CD14-positive monocyte (primary cell): Measurements from ENCODE around the gene SMG1. TPM values are rescaled to one million over a fixed set of nuclear protein-coding genes. Genes with fewer than 3 reads are reported as not detected.
"Not testable (repeated sequence)": the region's sequence is repeated elsewhere in the genome, so short reads cannot be mapped to it uniquely, and the experiment has no call there.

Experiments
- DNase-seq, 3 donors: peaks; one replicate each; pipeline ENCODE4 v3.0.0-alpha.2; 2011 to 2022
- H2AFZ ChIP-seq: 2 replicates; pipeline ENCODE4 v1.6.0; 2012; ENCODE audit warnings: mild to moderate bottlenecking, low read depth, low read length, inconsistent platforms; ENCODE audit not compliant: insufficient read depth, poor library complexity, severe bottlenecking
- H3K27ac ChIP-seq, 2 donors: 1 replicate in 1 of 2; 2 replicates in 1 of 2; pipeline ENCODE4 v1.5.1; 2012 to 2013; ENCODE audit warnings: low read length in 2 of 2, control low read depth in 1 of 2, inconsistent platforms in 1 of 2, low read depth in 1 of 2, mild to moderate bottlenecking in 1 of 2
- H3K27me3 ChIP-seq, 2 donors: one replicate each; pipeline versions ENCODE4 v1.6.0 to v1.6.1; 2011 to 2013; ENCODE audit warnings: low read length in 2 of 2; ENCODE audit not compliant: control insufficient read depth in 2 of 2, insufficient read depth in 2 of 2
- H3K36me3 ChIP-seq, 2 donors: replicated peaks in 1 of 2; 1 replicate in 1 of 2; 2 replicates in 1 of 2; pipeline versions ENCODE4 v1.5.1 to v1.6.1; 2012 to 2013; ENCODE audit warnings: low read length in 2 of 2, control low read depth in 1 of 2, inconsistent platforms in 1 of 2, mild to moderate bottlenecking in 1 of 2; ENCODE audit not compliant: insufficient read depth in 2 of 2, control insufficient read depth in 1 of 2
- H3K4me1 ChIP-seq, 2 donors: 1 replicate in 1 of 2; 2 replicates in 1 of 2; pipeline versions ENCODE4 v1.5.1 to v1.6.1; 2012 to 2013; ENCODE audit warnings: low read length in 2 of 2, control low read depth in 1 of 2, inconsistent platforms in 1 of 2, mild to moderate bottlenecking in 1 of 2, moderate library complexity in 1 of 2; ENCODE audit not compliant: insufficient read depth in 2 of 2, control insufficient read depth in 1 of 2
- H3K4me2 ChIP-seq: replicated peaks from 2 replicates; pipeline ENCODE3; 2012; ENCODE audit warnings: low read length, moderate library complexity, mild to moderate bottlenecking; ENCODE audit not compliant: poor library complexity, severe bottlenecking; ENCODE audit errors: extremely low read depth
- H3K4me3 ChIP-seq, 3 experiments: fragments of 200-600 bp in 1 of 3; sonication (generic) in 1 of 3; replicated peaks in 1 of 3; 1 replicate in 2 of 3; 2 replicates in 1 of 3; pipeline ENCODE4 v1.5.1; 2011 to 2013; ENCODE audit warnings: low read length in 3 of 3, mild to moderate bottlenecking in 3 of 3, control low read depth in 2 of 3, low read depth in 2 of 3, inconsistent platforms in 1 of 3, moderate library complexity in 1 of 3
- H3K79me2 ChIP-seq: 2 replicates; pipeline ENCODE4 v1.6.0; 2012; ENCODE audit warnings: mild to moderate bottlenecking, control low read depth, inconsistent platforms, low read length, moderate library complexity; ENCODE audit not compliant: insufficient read depth
- H3K9ac ChIP-seq: 2 replicates; pipeline ENCODE4 v1.6.0; 2017; ENCODE audit warnings: low read length, mild to moderate bottlenecking; ENCODE audit not compliant: insufficient read depth, poor library complexity, severe bottlenecking
- H3K9me3 ChIP-seq, 2 donors: replicated peaks in 1 of 2; 1 replicate in 1 of 2; 2 replicates in 1 of 2; pipeline versions ENCODE4 v1.5.1 to v1.6.1; 2012 to 2013; ENCODE audit warnings: low read length in 2 of 2, control low read depth in 1 of 2; ENCODE audit not compliant: control insufficient read depth in 1 of 2, insufficient read depth in 1 of 2
- H4K20me1 ChIP-seq: 2 replicates; pipeline ENCODE4 v1.6.0; 2012; ENCODE audit warnings: mild to moderate bottlenecking, low read length, control low read depth, moderate library complexity; ENCODE audit not compliant: insufficient read depth
- H3K27ac Mint-ChIP-seq, 7 donors: one replicate each; pipeline ENCODE4 v1.8.0; 2020; ENCODE audit warnings: mild to moderate bottlenecking in 7 of 7, mixed read lengths in 7 of 7, moderate library complexity in 6 of 7, inconsistent platforms in 2 of 7
- H3K27me3 Mint-ChIP-seq, 3 donors: one replicate each; pipeline ENCODE4 v1.8.0; 2021 to 2022; ENCODE audit warnings: low read depth in 3 of 3, mild to moderate bottlenecking in 3 of 3, mixed read lengths in 3 of 3, moderate library complexity in 3 of 3, inconsistent platforms in 1 of 3
- H3K36me3 Mint-ChIP-seq, 2 donors: one replicate each; pipeline ENCODE4 v1.8.0; 2020; ENCODE audit warnings: mixed read lengths in 2 of 2, inconsistent platforms in 1 of 2, mild to moderate bottlenecking in 1 of 2
- H3K4me1 Mint-ChIP-seq: one replicate; pipeline ENCODE4 v1.8.0; 2020; ENCODE audit warnings: mild to moderate bottlenecking, mixed read lengths
- H3K4me3 Mint-ChIP-seq, 2 donors: one replicate each; pipeline ENCODE4 v1.8.0; 2020; ENCODE audit warnings: mild to moderate bottlenecking in 2 of 2, mixed read lengths in 2 of 2, moderate library complexity in 1 of 2
- H3K9me3 Mint-ChIP-seq, 7 donors: one replicate each; pipeline ENCODE4 v1.8.0; 2020 to 2022; ENCODE audit warnings: mixed read lengths in 7 of 7, mild to moderate bottlenecking in 6 of 7, moderate library complexity in 6 of 7, inconsistent platforms in 2 of 7
- WGBS: methylation state at CpG from one replicate; pipeline ENCODE4 v1.1.5; 2013; ENCODE audit warnings: missing lambda C conversion rate; ENCODE audit not compliant: insufficient coverage; 5-methylcytosine and 5-hydroxymethylcytosine counted together
- intact Hi-C, 2 donors: fragments of 100-400 bp; cut with micrococcal nuclease; formaldehyde crosslinking; loops; one replicate each; pipeline versions ENCODE4 v1.15.0 to v1.15.1; 2023
- polyA plus RNA-seq, 3 donors: library from polyadenylated mRNA; depleted of rRNA in 1 of 3; unstranded in 2 of 3; stranded (reverse) in 1 of 3; fragments of 300-500 nt in 2 of 3; fragments of >200 nt in 1 of 3; fragmentation: Illumina TruSeq in 2 of 3; gene quantifications; 1 replicate in 2 of 3; 2 replicates in 1 of 3; pipeline ENCODE4 v1.2.3, GENCODE V29; 2012 to 2021

The SMG1 gene
- polyA plus RNA-seq, 3 donors = 2.4 to 31.8 (median 7.1) TPM

DNA sequence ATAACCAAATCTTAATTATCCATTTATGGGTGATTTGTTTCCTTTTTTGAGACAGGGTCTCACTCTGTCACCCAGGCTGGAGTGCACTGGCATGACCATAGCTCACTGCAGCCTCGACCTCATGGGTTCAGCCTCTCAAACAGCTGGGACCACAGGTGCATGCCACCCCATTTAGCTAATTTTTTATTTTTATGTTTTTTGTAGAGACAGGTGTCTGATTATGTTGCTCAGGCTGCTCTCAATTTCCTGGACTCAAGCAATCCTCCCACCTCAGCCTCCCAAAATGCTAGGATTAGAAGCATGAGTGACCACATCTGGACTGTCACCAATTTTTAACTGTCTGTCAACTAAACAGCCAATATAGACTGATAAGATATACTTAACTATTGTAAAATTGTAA, 25.0 kb downstream of the SMG1 start:
- H3K9ac ChIP-seq, H3K36me3 Mint-ChIP-seq, H3K9me3 ChIP-seq, H3K9me3 Mint-ChIP-seq, H3K4me3 Mint-ChIP-seq, H3K27me3 Mint-ChIP-seq, H3K27ac ChIP-seq, intact Hi-C loops, H2AFZ ChIP-seq, H3K27me3 ChIP-seq, DNase-seq, H3K4me3 ChIP-seq, H3K36me3 ChIP-seq, H3K4me2 ChIP-seq: not testable (repeated sequence)
- no CpG with 5 or more reads among the region's 1 CpG for WGBS
- peaks cover 70% of the 10 kb centered on the region for H4K20me1 ChIP-seq
- H3K4me1 Mint-ChIP-seq = peaks cover 50% of the 10 kb centered on the region
- H3K27ac Mint-ChIP-seq = peak overlapping the region in 1 of 7 donors; percentile 1
- H3K79me2 ChIP-seq = peaks cover 88% of the 10 kb centered on the region
- H3K4me1 ChIP-seq = peaks cover 11 to 27% of the 10 kb centered on the region in 2 donors

DNA sequence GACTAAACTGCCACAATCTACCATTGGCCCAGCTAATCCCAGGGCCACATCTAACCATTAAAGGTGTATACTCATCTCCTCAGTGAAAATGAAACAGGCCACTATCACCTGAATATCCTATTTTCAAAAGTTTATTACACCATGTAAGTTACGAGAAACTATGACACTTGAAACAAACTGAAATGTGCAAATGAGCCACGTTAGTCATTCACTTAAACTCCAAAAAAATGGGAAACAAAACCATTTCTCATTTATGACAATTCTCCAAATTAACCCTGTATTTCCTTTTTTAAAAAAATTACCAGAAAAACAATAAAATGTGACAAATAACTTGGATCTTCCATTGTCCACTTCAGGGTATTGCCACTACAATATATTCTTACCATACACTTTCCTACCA, 41.8 kb downstream of the SMG1 start:
- H3K79me2 ChIP-seq, DNase-seq, H3K4me1 ChIP-seq, intact Hi-C loops, H3K9ac ChIP-seq, H2AFZ ChIP-seq, H3K9me3 ChIP-seq, H3K4me3 ChIP-seq, H3K9me3 Mint-ChIP-seq, H3K27me3 Mint-ChIP-seq, H3K4me3 Mint-ChIP-seq, H3K27me3 ChIP-seq, H3K4me2 ChIP-seq, H4K20me1 ChIP-seq, H3K4me1 Mint-ChIP-seq: not testable (repeated sequence)
- 20% methylated on average over 1 of the region's 2 CpGs for WGBS
- Mint-ChIP-seq H3K27ac (peak overlapping the region in 2 of 7 donors; percentile 24 to 33), H3K36me3 (peaks cover 39 to 69% of the 10 kb centered on the region in 2 donors)
- H3K27ac ChIP-seq = peak overlapping the region in 1 of 2 donors; percentile 20
- H3K36me3 ChIP-seq = peaks cover 22 to 48% of the 10 kb centered on the region in 2 donors

DNA sequence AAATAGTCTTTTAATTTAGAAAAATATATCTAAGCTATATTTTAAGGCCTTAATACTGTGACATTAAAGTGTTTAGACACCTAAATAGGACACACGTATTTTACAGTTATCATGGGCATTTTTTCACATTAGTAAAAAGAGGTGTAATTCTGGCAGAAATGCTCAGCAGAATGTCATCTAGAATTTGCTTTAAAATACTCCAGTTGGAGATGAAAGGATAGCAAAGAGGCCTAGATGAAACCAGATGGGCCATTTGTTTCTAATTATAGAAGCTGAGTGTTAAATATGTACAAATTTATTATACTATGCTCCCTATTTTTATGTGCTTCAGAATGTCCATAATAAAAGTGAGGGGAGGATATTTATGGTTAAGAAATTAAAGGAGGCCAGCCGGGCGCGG, 48.5 kb downstream of the SMG1 start:
- not testable (repeated sequence) for H3K4me1 Mint-ChIP-seq, H3K79me2 ChIP-seq, H3K4me2 ChIP-seq, H3K9ac ChIP-seq, H3K27ac Mint-ChIP-seq, H3K4me1 ChIP-seq, H3K9me3 ChIP-seq, H3K9me3 Mint-ChIP-seq, H4K20me1 ChIP-seq, DNase-seq, H3K4me3 ChIP-seq, H3K27me3 Mint-ChIP-seq, H2AFZ ChIP-seq, H3K4me3 Mint-ChIP-seq, H3K27me3 ChIP-seq, H3K27ac ChIP-seq
- WGBS = no CpG with 5 or more reads among the region's 4 CpGs
- intact Hi-C loops = loop anchor here in 1 of 2 donors (10.0 kb wide), 1 partner anchor 73 kb away; the partner anchor contains the start of gene ARL6IP1
- H3K36me3 ChIP-seq = peaks cover 22 to 59% of the 10 kb centered on the region in 2 donors
- H3K36me3 Mint-ChIP-seq = peaks cover 45 to 71% of the 10 kb centered on the region in 2 donors

DNA sequence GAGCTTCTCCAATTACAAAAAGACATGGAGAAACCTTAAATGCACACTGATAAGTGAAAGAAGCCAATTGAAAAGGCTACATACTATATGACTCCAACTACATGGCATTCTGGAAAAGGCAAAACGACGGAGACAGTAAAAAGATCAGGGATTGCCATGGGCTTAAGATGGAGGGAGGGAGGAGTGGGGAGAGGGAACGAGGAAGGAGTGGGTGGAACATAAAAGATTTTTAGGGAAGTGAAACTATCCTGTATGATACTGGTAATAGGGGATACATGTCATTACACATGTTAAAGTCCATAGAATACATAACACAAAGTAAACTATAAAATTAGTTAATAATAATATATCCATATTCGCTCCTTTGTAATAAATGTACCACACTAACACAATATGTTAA, 48.9 kb downstream of the SMG1 start:
- not testable (repeated sequence) for H3K9ac ChIP-seq, H3K4me1 Mint-ChIP-seq, H3K9me3 ChIP-seq, H3K9me3 Mint-ChIP-seq, H3K4me2 ChIP-seq, H3K79me2 ChIP-seq, H3K4me1 ChIP-seq, H3K27me3 Mint-ChIP-seq, H4K20me1 ChIP-seq, H3K27ac ChIP-seq, H2AFZ ChIP-seq, H3K27me3 ChIP-seq, H3K4me3 ChIP-seq, H3K4me3 Mint-ChIP-seq
- intact Hi-C loops = loop anchor here in 1 of 2 donors (10.0 kb wide), 1 partner anchor 72 kb away; the partner anchor contains the start of gene ARL6IP1
- H3K27ac Mint-ChIP-seq = peak overlapping the region in 1 of 7 donors; percentile 43
- peaks cover 44 to 71% of the 10 kb centered on the region in 2 donors for H3K36me3 Mint-ChIP-seq
- H3K36me3 ChIP-seq = peaks cover 26 to 60% of the 10 kb centered on the region in 2 donors
- DNase-seq = peak; percentile 0 to 25 (median 23)
- WGBS = no CpG with 5 or more reads among the region's 4 CpGs
